ENCODE data around the gene CRAMP1. TPM values are rescaled to one million over a fixed set of nuclear protein-coding genes. Genes with fewer than 3 reads are reported as not detected.
A peak's percentile ranks its signal among the peaks of the same experiment; 100 is the strongest.
"Not testable (repeated sequence)": the region's sequence is repeated elsewhere in the genome, so short reads cannot be mapped to it uniquely, and the experiment has no call there.

CRAMP1 gene
- total RNA-seq, 1 donor from 2014 or later, result 31.4 TPM

DNA sequence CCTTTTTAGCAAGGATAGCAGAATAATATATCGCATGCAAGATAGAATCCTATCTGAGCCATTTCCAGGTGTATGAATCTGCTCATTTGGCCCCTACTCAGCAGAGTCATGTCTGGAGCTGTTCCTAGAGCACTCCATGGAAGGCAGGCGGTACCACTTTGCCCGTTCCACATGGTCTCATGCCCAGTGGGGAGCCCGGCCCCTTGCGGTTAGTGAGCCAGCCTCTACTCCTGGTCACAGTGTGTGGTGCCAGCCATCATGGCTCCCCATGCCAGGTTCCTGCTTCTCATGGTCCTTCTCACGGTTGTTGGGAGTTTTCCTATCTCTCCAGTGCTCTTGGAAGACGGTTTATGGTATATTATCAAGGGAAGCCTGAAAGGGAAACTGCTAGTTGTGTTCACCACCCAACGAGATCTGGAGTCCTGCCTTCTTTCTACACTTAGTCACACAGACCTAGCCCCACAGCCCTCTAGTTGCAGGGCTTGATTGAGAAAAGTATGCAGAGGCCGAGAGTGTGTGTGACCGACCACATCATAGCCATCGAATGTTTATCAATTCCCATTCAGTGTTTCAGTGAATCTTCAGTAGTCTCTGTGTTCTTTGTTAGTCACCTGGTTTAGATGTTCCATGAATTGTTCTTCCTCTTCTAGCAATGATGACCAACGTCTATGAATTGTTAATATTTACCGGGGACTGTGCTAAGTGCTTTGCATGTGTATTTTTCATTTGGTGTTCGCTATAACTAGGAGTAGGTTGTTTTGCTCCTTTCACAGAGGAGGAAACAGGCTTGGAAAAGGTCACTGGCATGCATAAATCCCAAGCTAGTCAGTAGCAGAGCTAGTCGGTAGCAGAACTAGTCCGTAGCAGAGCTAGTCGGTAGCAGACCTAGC lies 75.5 kb downstream of the CRAMP1 start:
- DNase-seq (ENCODE audit: low spot score), result no peak

DNA sequence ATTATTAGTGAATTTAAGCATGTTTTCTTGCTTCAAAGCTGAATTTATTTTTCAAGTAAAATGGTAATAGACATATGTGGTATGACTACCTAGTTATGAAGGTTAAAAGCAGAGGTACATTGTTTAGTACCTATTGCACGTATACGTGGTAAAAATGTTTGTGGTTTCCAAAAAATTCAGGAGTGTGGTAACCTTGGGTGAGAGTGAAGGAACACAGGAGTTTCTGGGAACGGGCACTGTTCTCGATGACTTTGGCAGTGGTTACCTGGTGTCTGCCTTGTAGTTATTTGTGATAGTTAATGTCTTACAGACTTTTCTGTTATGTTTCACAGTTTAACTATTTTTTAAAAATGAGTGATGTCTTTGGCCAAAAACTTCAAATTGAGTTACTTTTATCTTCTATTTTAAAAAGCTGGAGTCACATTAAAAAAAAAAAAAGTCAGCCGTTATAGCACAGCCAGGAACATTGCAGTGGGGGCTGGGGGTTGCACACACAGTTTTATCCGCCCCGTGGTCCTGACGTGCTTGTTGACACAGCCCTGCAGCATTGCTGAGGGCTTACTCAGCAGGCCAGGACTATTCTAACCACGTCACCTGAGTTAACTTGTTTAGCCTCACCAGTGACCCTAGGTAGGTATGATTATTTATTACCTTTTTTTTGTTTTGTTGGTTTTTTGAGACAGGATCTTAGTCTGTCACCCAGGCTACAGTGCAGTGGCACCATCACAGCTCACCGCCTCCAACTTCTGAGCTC lies 76.8 kb downstream of the CRAMP1 start:
- DNase-seq (ENCODE audit: low spot score), result peak; percentile 76

- DNase-seq (ENCODE audit: low spot score), result no peak
These were observed 77.7 kb downstream of the CRAMP1 start for GRCh38 chr16:1689853-1690252.

GRCh38 chr16:1690810-1691209 lies 78.7 kb downstream of the CRAMP1 start:
- DNase-seq (ENCODE audit: low spot score), result no peak

DNA sequence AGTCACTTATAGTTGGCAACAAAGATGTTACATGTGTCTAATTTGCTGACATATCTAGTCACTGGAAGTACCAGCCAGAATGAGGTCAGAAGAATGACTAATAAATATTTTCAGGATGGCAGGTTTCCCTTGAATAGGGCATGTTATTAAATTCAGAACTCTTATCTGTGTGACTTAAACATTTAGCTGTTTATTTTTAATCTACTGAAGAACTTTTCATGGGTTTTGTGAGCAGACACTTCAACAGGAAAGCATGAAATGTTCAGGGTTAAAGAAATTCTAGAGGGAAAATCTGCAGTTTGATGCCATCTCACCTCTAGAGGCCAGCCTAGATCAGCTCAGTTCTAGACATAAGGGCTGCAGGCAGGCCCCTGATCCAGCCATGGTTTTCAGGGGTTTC lies 79.1 kb downstream of the CRAMP1 start:
- DNase-seq (ENCODE audit: low spot score), result no peak

- DNase-seq (ENCODE audit: low spot score), result no peak
These were observed 79.8 kb downstream of the CRAMP1 start for GRCh38 chr16:1691956-1692355.

DNA sequence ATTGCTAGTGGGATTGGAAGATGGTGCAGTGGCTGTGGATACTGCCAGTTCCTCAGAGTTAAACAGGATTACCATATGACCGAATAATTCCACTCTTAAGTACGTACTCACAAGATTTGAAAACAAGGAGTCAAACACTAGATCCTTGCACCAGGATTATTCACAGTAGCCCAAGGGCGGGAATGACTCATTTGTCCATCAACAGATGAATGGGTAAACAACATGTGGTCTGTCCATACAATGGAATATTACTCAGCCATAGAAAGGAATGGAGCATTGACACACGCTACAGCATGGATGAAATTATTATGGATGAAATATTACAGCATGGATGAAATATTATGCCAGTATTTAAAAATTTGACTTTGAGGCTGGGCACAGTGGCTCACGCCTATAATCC lies 84.7 kb downstream of the CRAMP1 start:
- no peak for DNase-seq (ENCODE audit: low spot score)

DNA sequence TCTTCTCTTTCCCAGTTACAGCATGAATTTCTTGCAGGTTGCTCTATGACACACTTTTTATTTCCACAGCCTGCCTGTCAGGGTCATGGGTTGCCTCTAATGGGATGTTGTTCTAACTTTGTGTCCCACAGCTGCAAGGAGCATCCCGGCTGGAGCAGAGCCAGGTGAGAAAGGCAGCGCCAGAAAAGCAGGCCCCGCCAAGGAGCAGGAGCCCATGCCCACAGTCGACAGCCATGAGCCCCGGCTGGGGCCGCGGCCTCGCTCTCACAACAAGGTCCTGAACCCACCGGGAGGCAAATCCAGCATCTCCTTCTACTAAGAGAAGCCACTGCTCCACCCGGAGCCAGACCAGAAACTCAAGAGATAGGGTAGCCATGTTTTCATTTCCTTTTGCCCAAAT lies 86.5 kb downstream of the CRAMP1 start:
- no peak for DNase-seq (ENCODE audit: low spot score)

- DNase-seq (ENCODE audit: low spot score), result no peak
These were observed 88.1 kb downstream of the CRAMP1 start for GRCh38 chr16:1700246-1700645.

DNA sequence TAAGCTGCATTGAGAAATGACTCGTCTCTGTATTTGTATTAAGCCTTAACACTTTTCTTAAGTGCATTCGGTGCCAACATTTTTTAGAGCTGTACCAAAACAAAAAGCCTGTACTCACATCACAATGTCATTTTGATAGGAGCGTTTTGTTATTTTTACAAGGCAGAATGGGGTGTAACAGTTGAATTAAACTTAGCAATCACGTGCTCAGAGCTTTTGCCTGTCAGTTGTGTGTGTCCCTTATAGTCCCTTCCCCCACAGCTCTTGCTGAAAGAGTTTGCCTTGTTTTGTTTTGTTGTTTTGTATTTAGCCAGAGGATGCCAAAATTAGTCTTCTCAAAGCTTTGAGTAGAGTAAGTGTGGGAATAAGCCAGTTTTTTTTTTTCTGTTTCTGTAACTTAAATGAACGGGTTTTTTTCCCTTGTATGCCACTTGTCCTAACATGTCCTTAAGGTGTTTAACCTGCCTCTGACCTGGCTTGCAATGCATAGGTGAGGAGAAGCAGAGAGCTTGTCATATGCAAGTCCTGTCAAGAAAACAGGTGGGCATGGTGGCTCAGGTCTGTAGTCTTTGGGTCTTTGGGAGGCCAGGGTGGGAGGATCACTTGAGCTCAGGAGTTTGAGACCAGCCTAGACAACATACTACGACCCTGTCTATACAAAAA lies 89.2 kb downstream of the CRAMP1 start:
- no peak for DNase-seq (ENCODE audit: low spot score)

DNA sequence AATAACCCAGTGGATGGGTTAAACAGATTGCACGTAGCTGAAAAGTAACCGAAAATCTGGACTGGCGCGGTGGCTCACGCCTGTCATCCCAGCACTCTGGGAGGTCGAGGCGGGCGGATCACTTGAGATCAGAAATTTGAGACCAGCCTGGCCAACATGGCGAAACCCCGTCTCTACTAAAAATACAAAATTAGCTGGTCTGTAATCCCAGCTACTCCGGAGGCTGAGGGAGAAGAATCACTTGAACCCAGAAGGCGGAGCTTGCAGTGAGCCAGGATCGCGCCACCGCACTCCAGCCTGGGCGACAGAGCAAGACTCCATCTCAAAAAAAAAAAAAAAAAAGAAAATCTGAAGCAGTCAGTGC lies 93.1 kb downstream of the CRAMP1 start:
- DNase-seq (ENCODE audit: low spot score), result not testable (repeated sequence)

- peak; percentile 92 for DNase-seq (ENCODE audit: low spot score)
These were observed 93.7 kb downstream of the CRAMP1 start, which contains the start of gene MAPK8IP3 for GRCh38 chr16:1705688-1706385. TSS of gene MAPK8IP3 (plus strand) at chr16:1706195. CDS start at chr16:1706340, 145 bp downstream.

- no peak for DNase-seq (ENCODE audit: low spot score)
These were observed 94.4 kb downstream of the CRAMP1 start for GRCh38 chr16:1706386-1707192.

GRCh38 chr16:1707193-1707790 lies 95.1 kb downstream of the CRAMP1 start:
- no peak for DNase-seq (ENCODE audit: low spot score)

- no peak for DNase-seq (ENCODE audit: low spot score)
These were observed 96.1 kb downstream of the CRAMP1 start for GRCh38 chr16:1708083-1708767.

GRCh38 chr16:1708768-1709180 lies 96.6 kb downstream of the CRAMP1 start:
- no peak for DNase-seq (ENCODE audit: low spot score)

DNA sequence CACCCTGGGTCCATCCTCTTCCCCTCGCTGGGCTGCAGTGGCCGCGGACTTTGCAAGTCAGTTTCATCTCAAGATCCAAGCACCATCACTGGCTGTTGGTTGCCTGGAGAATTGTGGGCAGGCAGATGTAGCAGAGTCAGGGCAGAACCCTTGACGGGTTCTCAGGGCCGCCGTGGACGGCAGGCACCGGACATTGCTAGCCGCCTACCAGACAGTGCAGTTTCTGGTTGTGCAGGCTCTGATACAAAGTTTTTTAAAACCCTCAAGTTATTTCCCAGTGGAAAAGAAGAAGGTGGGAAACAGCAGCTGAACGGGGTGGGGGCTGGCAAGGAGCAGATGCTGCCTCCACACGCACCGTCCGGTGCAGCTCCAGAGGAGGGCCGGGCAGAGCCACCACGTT lies 97.2 kb downstream of the CRAMP1 start:
- no peak for DNase-seq (ENCODE audit: low spot score)

- no peak for DNase-seq (ENCODE audit: low spot score)
These were observed 98.8 kb downstream of the CRAMP1 start for GRCh38 chr16:1710811-1711507.

GRCh38 chr16:1712791-1713261 lies 100.7 kb downstream of the CRAMP1 start:
- DNase-seq (ENCODE audit: low spot score), result no peak
